Mesendoderm (in vitro differentiated cells): ENCODE results near the gene BTF3.
"Not testable (repeated sequence)": the region's sequence is repeated elsewhere in the genome, so short reads cannot be mapped to it uniquely, and the experiment has no call there.

Source experiments
- DNase-seq: peaks from one replicate; pipeline ENCODE4 v3.0.0; 2013
- H2AK5ac ChIP-seq: 2 replicates; pipeline ENCODE4 v1.6.1; 2013; ENCODE audit warnings: low read length, inconsistent platforms
- H2BK120ac ChIP-seq: 2 replicates; pipeline ENCODE4 v1.6.1; 2013; ENCODE audit warnings: low read depth, mild to moderate bottlenecking, low read length, moderate library complexity, mixed read lengths
- H2BK15ac ChIP-seq: replicated peaks from 2 replicates; pipeline ENCODE4 v1.6.1; 2013; ENCODE audit warnings: low read depth, mild to moderate bottlenecking, moderate library complexity
- H2BK5ac ChIP-seq: 2 replicates; pipeline ENCODE4 v1.6.1; 2013; ENCODE audit warnings: low read length, inconsistent platforms
- H3K18ac ChIP-seq: 2 replicates; pipeline ENCODE4 v1.6.1; 2013; ENCODE audit warnings: mild to moderate bottlenecking, low read length, mixed read lengths
- H3K23ac ChIP-seq: one replicate; pipeline ENCODE4 v1.6.1; 2013; ENCODE audit warnings: low read length
- H3K27ac ChIP-seq: 2 replicates; pipeline ENCODE4 v1.5.1; 2013; ENCODE audit warnings: low read depth, mild to moderate bottlenecking, inconsistent platforms, low read length, moderate library complexity
- H3K27me3 ChIP-seq: 2 replicates; pipeline ENCODE4 v1.6.1; 2013; ENCODE audit warnings: low read length, control low read depth, mild to moderate bottlenecking, inconsistent platforms; ENCODE audit not compliant: insufficient read depth, poor library complexity
- H3K36me3 ChIP-seq: 2 replicates; pipeline ENCODE4 v1.6.1; 2013; ENCODE audit warnings: low read length, inconsistent platforms; ENCODE audit not compliant: control insufficient read depth, insufficient read depth
- H3K4ac ChIP-seq: one replicate; pipeline ENCODE4 v1.6.1; 2013; ENCODE audit warnings: low read depth, mild to moderate bottlenecking, low read length, moderate library complexity
- H3K4me1 ChIP-seq: 2 replicates; pipeline ENCODE4 v1.6.1; 2013; ENCODE audit warnings: low read depth, low read length, inconsistent platforms; ENCODE audit not compliant: control insufficient read depth
- H3K4me2 ChIP-seq: 2 replicates; pipeline ENCODE4 v1.6.1; 2013; ENCODE audit warnings: low read length
- H3K4me3 ChIP-seq: 2 replicates; pipeline ENCODE4 v1.5.1; 2013; ENCODE audit warnings: mild to moderate bottlenecking, low read length
- H3K56ac ChIP-seq: one replicate; pipeline ENCODE4 v1.6.1; 2013; ENCODE audit warnings: low read length
- H3K79me1 ChIP-seq: 2 replicates; pipeline ENCODE4 v1.6.1; 2013; ENCODE audit warnings: low read length, inconsistent platforms
- H3K79me2 ChIP-seq: 2 replicates; pipeline ENCODE4 v1.6.1; 2013; ENCODE audit warnings: mild to moderate bottlenecking, low read length; ENCODE audit not compliant: control insufficient read depth, insufficient read depth
- H3K9ac ChIP-seq: 2 replicates; pipeline ENCODE4 v1.6.1; 2013; ENCODE audit warnings: low read length, inconsistent platforms
- H4K5ac ChIP-seq: one replicate; pipeline ENCODE4 v1.6.1; 2013; ENCODE audit warnings: low read length
- H4K8ac ChIP-seq: one replicate; pipeline ENCODE4 v1.6.1; 2013; ENCODE audit warnings: low read depth, mild to moderate bottlenecking, control low read depth, low read length, moderate library complexity
- WGBS: extraction: QIAGEN DNeasy Blood & Tissue Kit; methylation state at CpG from one replicate; pipeline ENCODE4 v1.1.7; 2013; ENCODE audit warnings: low lambda C conversion rate, missing lambda C conversion rate; ENCODE audit not compliant: insufficient coverage; ENCODE audit errors: extremely low coverage; 5-methylcytosine and 5-hydroxymethylcytosine counted together

The BTF3 gene

DNA sequence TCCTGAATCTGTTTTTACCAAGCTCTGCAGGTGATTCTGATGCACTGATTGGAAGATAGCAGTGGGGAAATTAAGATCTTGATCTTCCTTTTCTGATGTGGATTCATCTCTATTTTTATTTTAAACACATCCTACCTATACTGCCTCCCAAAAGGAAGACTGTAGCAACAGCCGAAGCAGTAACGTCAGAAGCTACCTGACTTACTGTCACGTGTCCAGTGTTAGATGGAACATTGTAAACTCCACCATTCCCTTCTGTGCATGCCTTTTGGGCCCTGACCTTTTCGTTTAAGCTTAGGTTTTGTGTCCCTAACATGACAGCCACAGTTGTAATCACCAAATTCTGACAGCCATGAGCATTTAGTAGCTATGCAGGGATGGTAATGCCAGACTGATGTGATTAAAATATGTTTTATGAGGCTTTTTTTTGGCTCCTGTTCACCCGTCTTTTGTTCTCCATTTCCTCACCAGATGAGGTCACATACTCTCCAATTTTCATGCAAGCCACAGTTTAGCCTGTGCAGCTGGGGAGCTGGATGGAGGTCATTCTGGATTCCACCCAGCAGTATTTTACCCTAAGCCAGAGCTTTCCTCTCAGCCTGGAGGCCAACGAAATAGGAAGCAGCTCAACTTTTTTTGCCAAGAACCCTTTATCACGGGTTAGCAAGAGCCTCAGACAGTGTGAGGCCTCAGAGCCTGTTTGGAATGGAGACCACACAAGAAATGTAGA lies 34.1 kb upstream of the BTF3 start:
- Histone ChIP-seq H3K4me1 (no peaks in the 10 kb centered on the region), H3K27ac (no peak overlapping the region), H3K4ac (no peak overlapping the region), H3K18ac (no peak overlapping the region), H2AK5ac (no peak overlapping the region), H2BK15ac (no peak overlapping the region), H3K23ac (no peak overlapping the region), H3K4me3 (no peak overlapping the region), H2BK120ac (no peak overlapping the region), H3K79me1 (no peaks in the 10 kb centered on the region), H3K79me2 (no peaks in the 10 kb centered on the region), H3K9ac (no peak overlapping the region), H3K4me2 (no peak overlapping the region), H3K36me3 (no peaks in the 10 kb centered on the region), H3K27me3 (no peaks in the 10 kb centered on the region), H4K5ac (no peak overlapping the region), H2BK5ac (no peak overlapping the region), H4K8ac (no peak overlapping the region), H3K56ac (no peak overlapping the region)
- no peak for DNase-seq
- WGBS = no CpG with 5 or more reads among the region's 7 CpGs

GRCh38 chr5:73468638-73469037 lies 29.6 kb upstream of the BTF3 start:
- H3K27ac ChIP-seq, H3K79me2 ChIP-seq, H4K8ac ChIP-seq, H3K9ac ChIP-seq, H3K18ac ChIP-seq, H2BK15ac ChIP-seq, H3K79me1 ChIP-seq, H3K23ac ChIP-seq, H4K5ac ChIP-seq, H3K4me1 ChIP-seq, H2BK5ac ChIP-seq, H3K36me3 ChIP-seq, H2AK5ac ChIP-seq, H2BK120ac ChIP-seq, H3K27me3 ChIP-seq, H3K4me2 ChIP-seq, H3K4ac ChIP-seq, DNase-seq, H3K4me3 ChIP-seq, H3K56ac ChIP-seq: not testable (repeated sequence)
- WGBS = no CpG with 5 or more reads among the region's 3 CpGs

GRCh38 chr5:73469878-73470277 lies 28.4 kb upstream of the BTF3 start:
- H3K36me3 ChIP-seq = no peaks in the 10 kb centered on the region
- no peak overlapping the region for H3K4me2 ChIP-seq
- H3K27ac ChIP-seq = no peak overlapping the region
- H2BK5ac ChIP-seq = no peak overlapping the region
- H3K79me2 ChIP-seq = no peaks in the 10 kb centered on the region
- no peak overlapping the region for H3K56ac ChIP-seq
- no peaks in the 10 kb centered on the region for H3K4me1 ChIP-seq
- DNase-seq = no peak
- H3K27me3 ChIP-seq = no peaks in the 10 kb centered on the region
- H3K4me3 ChIP-seq = no peak overlapping the region
- H2BK15ac ChIP-seq = no peak overlapping the region
- H3K4ac ChIP-seq = no peak overlapping the region
- no peak overlapping the region for H2BK120ac ChIP-seq
- H3K18ac ChIP-seq = no peak overlapping the region
- no CpG with 5 or more reads among the region's 8 CpGs for WGBS
- H3K9ac ChIP-seq = no peak overlapping the region
- no peak overlapping the region for H4K8ac ChIP-seq
- H3K23ac ChIP-seq = no peak overlapping the region
- no peaks in the 10 kb centered on the region for H3K79me1 ChIP-seq
- H2AK5ac ChIP-seq = no peak overlapping the region
- no peak overlapping the region for H4K5ac ChIP-seq

DNA sequence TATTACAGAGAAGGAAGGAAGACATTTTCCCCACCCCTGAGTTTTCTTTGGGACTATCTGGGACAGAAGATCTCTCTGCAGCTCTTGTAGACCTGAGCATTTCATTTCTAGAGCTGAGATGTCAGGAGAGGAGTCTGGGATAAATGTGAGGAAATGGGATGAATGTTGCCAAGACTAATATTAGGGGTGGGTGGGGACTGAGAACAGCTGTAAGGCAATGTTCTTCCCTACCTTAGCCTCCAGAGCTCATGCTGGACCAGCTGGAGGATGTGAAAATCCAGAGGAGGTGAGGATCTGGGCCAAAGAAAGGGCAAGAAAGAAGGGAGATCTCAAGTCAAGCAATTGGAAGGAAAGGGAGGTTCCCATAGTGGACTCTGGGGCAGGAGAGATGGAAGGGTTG lies 26.6 kb upstream of the BTF3 start:
- Histone ChIP-seq H3K27me3 (no peaks in the 10 kb centered on the region), H3K18ac (no peak overlapping the region), H3K36me3 (no peaks in the 10 kb centered on the region), H3K4me3 (no peak overlapping the region), H4K8ac (no peak overlapping the region), H3K23ac (no peak overlapping the region), H3K79me2 (no peaks in the 10 kb centered on the region), H4K5ac (no peak overlapping the region), H3K27ac (no peak overlapping the region), H2BK120ac (no peak overlapping the region), H2BK5ac (no peak overlapping the region), H3K4me1 (no peaks in the 10 kb centered on the region), H2AK5ac (no peak overlapping the region), H3K79me1 (no peaks in the 10 kb centered on the region), H3K4me2 (no peak overlapping the region), H3K9ac (no peak overlapping the region), H3K56ac (no peak overlapping the region), H3K4ac (no peak overlapping the region), H2BK15ac (no peak overlapping the region)
- DNase-seq = no peak

DNA sequence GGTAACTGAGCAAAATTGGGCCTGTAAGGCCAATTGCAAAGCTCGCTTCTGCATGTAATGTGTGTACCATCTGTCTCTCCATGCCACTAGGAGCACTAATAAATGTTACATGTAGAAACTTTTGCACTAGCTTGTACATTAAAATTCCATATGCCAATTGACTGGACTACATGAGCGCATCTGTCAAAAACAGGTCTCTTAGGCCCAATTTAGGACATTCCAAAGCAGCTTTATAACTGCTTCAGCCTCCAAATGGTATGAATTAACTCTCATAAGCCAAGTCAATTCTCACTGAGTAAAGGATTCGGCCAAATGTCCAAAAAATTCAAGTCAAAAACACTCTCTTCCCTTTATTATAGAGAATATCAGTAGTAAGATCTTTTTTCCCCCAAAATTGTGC lies 26.1 kb upstream of the BTF3 start:
- no CpG with 5 or more reads among the region's 3 CpGs for WGBS
- Histone ChIP-seq H3K4me2 (no peak overlapping the region), H3K18ac (no peak overlapping the region)

DNA sequence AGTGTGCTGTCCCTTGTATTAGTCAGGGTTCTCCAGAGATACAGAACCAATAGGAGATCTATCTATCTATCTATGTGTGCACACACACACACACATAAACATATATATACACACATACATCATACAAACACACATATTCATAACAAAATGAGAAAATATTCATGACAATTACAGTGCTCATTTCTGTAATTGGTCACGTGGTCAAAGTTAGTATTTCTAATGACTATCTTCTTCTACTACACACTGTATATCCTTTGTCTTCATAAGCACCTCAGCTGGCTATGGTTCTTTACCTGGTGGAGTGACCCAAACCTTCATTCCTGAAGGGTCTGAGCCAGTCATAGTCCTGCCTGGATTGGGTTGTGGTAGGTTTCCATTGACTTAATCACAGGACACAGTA lies 17.7 kb upstream of the BTF3 start:
- H2BK15ac ChIP-seq = no peak overlapping the region

More for the DNA sequence above, 26.1 kb upstream of the BTF3 start:
- DNase-seq = no peak
- Histone ChIP-seq H2BK15ac (no peak overlapping the region), H3K27me3 (no peaks in the 10 kb centered on the region), H2BK5ac (no peak overlapping the region), H3K4me1 (no peaks in the 10 kb centered on the region), H3K4me3 (no peak overlapping the region), H2AK5ac (no peak overlapping the region), H3K36me3 (no peaks in the 10 kb centered on the region), H3K56ac (no peak overlapping the region), H3K23ac (no peak overlapping the region), H3K27ac (no peak overlapping the region), H2BK120ac (no peak overlapping the region), H4K8ac (no peak overlapping the region), H3K9ac (no peak overlapping the region), H4K5ac (no peak overlapping the region), H3K4ac (no peak overlapping the region), H3K79me2 (no peaks in the 10 kb centered on the region), H3K79me1 (no peaks in the 10 kb centered on the region)

More for the DNA sequence above, 17.7 kb upstream of the BTF3 start:
- Histone ChIP-seq H3K23ac (no peak overlapping the region), H3K9ac (no peak overlapping the region), H3K79me2 (no peaks in the 10 kb centered on the region), H2BK5ac (no peak overlapping the region), H3K18ac (no peak overlapping the region), H2BK120ac (no peak overlapping the region), H4K8ac (no peak overlapping the region), H3K27me3 (no peaks in the 10 kb centered on the region), H3K27ac (no peak overlapping the region), H3K4me1 (no peaks in the 10 kb centered on the region), H4K5ac (no peak overlapping the region), H3K4me2 (no peak overlapping the region), H2AK5ac (no peak overlapping the region), H3K4me3 (no peak overlapping the region), H3K56ac (no peak overlapping the region), H3K4ac (no peak overlapping the region), H3K36me3 (no peaks in the 10 kb centered on the region), H3K79me1 (no peaks in the 10 kb centered on the region)
- no peak for DNase-seq
- WGBS = no CpG with 5 or more reads among the region's 1 CpG
